ENCODE results near the gene USP6.
"Not testable (repeated sequence)": the region's sequence is repeated elsewhere in the genome, so short reads cannot be mapped to it uniquely, and the experiment has no call there.

USP6 gene

DNA sequence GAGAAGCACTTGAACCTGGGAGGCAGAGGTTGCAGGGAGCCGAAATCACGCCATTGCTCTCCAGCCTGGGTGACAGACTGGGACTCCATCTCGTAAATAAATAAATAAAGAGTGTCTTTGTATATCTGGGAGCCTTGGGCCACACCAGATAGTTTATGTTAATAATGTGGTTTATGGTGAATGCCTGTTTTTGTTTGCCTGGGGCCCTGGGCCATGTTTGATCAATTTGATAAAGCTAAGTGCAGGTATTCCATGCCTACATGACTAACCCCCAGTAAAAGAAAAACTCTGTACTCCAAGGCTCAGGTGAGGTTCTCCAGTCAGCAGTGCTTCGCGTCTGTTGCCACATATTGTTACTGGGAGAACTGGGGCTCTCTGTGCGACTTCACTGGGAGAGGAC, 103.7 kb downstream of the USP6 start:
- ChIA-PET POLR2A (ENCODE audit: low non-redundant PET) (no interaction called here), CTCF (no interaction called here)
- TF ChIP-seq, protein P1, sequence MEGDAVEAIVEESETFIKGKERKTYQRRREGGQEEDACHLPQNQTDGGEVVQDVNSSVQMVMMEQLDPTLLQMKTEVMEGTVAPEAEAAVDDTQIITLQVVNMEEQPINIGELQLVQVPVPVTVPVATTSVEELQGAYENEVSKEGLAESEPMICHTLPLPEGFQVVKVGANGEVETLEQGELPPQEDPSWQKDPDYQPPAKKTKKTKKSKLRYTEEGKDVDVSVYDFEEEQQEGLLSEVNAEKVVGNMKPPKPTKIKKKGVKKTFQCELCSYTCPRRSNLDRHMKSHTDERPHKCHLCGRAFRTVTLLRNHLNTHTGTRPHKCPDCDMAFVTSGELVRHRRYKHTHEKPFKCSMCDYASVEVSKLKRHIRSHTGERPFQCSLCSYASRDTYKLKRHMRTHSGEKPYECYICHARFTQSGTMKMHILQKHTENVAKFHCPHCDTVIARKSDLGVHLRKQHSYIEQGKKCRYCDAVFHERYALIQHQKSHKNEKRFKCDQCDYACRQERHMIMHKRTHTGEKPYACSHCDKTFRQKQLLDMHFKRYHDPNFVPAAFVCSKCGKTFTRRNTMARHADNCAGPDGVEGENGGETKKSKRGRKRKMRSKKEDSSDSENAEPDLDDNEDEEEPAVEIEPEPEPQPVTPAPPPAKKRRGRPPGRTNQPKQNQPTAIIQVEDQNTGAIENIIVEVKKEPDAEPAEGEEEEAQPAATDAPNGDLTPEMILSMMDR (conservative IDR thresholded peaks at IDR 0.05; ENCODE audit: low read depth): no peak
- DNase-seq (ENCODE audit: low spot score): no peak
- H3K27ac ChIP-seq: no peak overlapping the region

DNA sequence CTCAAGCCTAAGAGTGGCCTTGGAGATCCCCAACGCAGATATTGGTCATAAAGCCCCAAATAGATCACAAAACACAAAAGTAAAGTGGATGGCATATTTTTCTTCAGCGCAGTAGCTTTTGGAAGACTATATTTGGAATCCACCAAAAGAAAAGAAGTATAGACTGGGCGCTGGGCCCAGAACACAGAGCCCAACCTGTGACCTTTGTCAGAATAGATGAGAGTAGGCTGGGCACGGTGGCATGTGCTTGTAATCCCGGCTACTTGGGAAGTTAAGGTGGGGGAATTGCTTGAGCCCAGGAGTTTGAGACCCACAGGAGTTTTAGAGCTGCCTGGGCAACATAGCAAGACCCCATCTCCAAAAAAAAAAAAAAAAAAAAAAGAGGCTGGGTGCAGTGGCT, 104.2 kb downstream of the USP6 start:
- H3K27ac ChIP-seq: no peak overlapping the region
- TF ChIP-seq, protein P1 (conservative IDR thresholded peaks at IDR 0.05; ENCODE audit: low read depth): no peak
- CTCF ChIA-PET: interaction anchor here (0.7 kb wide), 1 partner anchor 1957 kb away, joined by 3 read pairs; no protein-coding TSS in a partner anchor
- POLR2A ChIA-PET (ENCODE audit: low non-redundant PET): no interaction called here
- no peak for DNase-seq (ENCODE audit: low spot score)

DNA sequence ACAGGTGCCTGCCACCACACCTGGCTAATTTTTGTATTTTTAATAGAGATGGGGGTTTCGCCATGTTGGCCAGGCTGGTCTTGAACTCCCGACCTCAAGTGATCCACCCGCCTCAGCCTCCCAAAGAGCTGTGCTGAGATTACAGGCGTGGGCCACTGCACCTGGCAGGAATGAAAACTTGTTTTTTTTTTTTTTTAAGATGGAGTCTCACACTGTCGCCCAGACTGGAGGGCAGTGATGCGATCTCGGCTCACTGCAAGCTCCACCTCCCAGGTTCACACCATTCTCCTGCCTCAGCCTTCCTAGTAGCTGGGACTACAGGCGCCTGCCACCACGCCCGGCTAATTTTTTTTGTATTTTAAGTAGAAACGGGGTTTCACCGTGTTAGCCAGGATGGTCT, 106.1 kb downstream of the USP6 start:
- POLR2A ChIA-PET (ENCODE audit: low non-redundant PET): interaction anchor here (0.5 kb wide), 1 partner anchor 259 kb away, joined by 3 read pairs; no protein-coding TSS in a partner anchor
- not testable (repeated sequence) for DNase-seq (ENCODE audit: low spot score); H3K27ac ChIP-seq
- CTCF ChIA-PET: interaction anchor here (0.7 kb wide), 1 partner anchor 159 kb away, joined by 3 read pairs; no protein-coding TSS in a partner anchor
